PC-9 (cell line): ENCODE results near the gene MTR.

Source experiments
- EZH2 ChIP-seq: fragments of 200-600 bp; sonication (generic); IDR thresholded peaks from 2 replicates; pipeline ENCODE4 v1.8.0; 2017; ENCODE audit warnings: antibody characterized with exemption, low read depth
- TF ChIP-seq, protein P1 (sequence below): fragments of 200-600 bp; sonication (generic); conservative IDR thresholded peaks from 2 replicates; pipeline ENCODE4 v1.6.1; 2017; ENCODE audit warnings: mixed run types, antibody characterized with exemption, mild to moderate bottlenecking, moderate library complexity

GRCh38 chr1:236888903-236889302, 93.8 kb downstream of the MTR start:
- TF ChIP-seq, protein P1, sequence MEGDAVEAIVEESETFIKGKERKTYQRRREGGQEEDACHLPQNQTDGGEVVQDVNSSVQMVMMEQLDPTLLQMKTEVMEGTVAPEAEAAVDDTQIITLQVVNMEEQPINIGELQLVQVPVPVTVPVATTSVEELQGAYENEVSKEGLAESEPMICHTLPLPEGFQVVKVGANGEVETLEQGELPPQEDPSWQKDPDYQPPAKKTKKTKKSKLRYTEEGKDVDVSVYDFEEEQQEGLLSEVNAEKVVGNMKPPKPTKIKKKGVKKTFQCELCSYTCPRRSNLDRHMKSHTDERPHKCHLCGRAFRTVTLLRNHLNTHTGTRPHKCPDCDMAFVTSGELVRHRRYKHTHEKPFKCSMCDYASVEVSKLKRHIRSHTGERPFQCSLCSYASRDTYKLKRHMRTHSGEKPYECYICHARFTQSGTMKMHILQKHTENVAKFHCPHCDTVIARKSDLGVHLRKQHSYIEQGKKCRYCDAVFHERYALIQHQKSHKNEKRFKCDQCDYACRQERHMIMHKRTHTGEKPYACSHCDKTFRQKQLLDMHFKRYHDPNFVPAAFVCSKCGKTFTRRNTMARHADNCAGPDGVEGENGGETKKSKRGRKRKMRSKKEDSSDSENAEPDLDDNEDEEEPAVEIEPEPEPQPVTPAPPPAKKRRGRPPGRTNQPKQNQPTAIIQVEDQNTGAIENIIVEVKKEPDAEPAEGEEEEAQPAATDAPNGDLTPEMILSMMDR = no peak
- no peak for TF ChIP-seq EZH2
